ENCODE measurements around the gene DENND1B. TPM values are rescaled to one million over a fixed set of nuclear protein-coding genes. Genes with fewer than 3 reads are reported as not detected.
"Not testable (repeated sequence)": the region's sequence is repeated elsewhere in the genome, so short reads cannot be mapped to it uniquely, and the experiment has no call there.

Gene DENND1B
- total RNA-seq, 2 donors from 2014 or later, result 17.1 to 22.5 TPM

- ATAC-seq (no peak), DNase-seq (no peak)
- intact Hi-C loops (cut with DNase I), result no loop called here
Measured at GRCh38 chr1:197606168-197606845, 169.0 kb downstream of the DENND1B start.

GRCh38 chr1:197604302-197604701, 171.0 kb downstream of the DENND1B start:
- intact Hi-C loops (cut with DNase I), result no loop called here
- DNase-seq (no peak), ATAC-seq (no peak)

GRCh38 chr1:197600751-197601150, 174.5 kb downstream of the DENND1B start:
- DNase-seq, result no peak
- intact Hi-C loops (cut with DNase I), result no loop called here
- no peak for ATAC-seq

GRCh38 chr1:197599789-197600188, 175.5 kb downstream of the DENND1B start:
- DNase-seq, result no peak
- intact Hi-C loops (cut with DNase I), result no loop called here
- no peak for ATAC-seq

GRCh38 chr1:197598935-197599334, 176.3 kb downstream of the DENND1B start:
- no peak for DNase-seq
- intact Hi-C loops (cut with DNase I), result no loop called here
- ATAC-seq, result no peak

GRCh38 chr1:197595304-197595904, 179.9 kb downstream of the DENND1B start:
- no peak for ATAC-seq
- DNase-seq, result no peak
- intact Hi-C loops (cut with DNase I), result no loop called here

GRCh38 chr1:197590687-197591086, 184.6 kb downstream of the DENND1B start:
- no peak for ATAC-seq
- no peak for DNase-seq
- intact Hi-C loops (cut with DNase I), result no loop called here

- intact Hi-C loops (cut with DNase I), result no loop called here
- no peak for DNase-seq
- no peak for ATAC-seq
Measured at GRCh38 chr1:197585809-197586208, 189.5 kb downstream of the DENND1B start.

- ATAC-seq, result no peak
- no peak for DNase-seq
- intact Hi-C loops (cut with DNase I), result no loop called here
Measured at GRCh38 chr1:197577580-197577979, 197.7 kb downstream of the DENND1B start.

GRCh38 chr1:197575531-197575930, 199.7 kb downstream of the DENND1B start:
- ATAC-seq; DNase-seq; intact Hi-C loops (cut with DNase I): not testable (repeated sequence)

- no peak for ATAC-seq
- DNase-seq, result no peak
- intact Hi-C loops (cut with DNase I), result no loop called here
Measured at GRCh38 chr1:197572169-197572568, 203.1 kb downstream of the DENND1B start.

- DNase-seq (no peak), ATAC-seq (no peak)
- intact Hi-C loops (cut with DNase I), result no loop called here
Measured at GRCh38 chr1:197567442-197567841, 207.8 kb downstream of the DENND1B start.

GRCh38 chr1:197561041-197561440, 214.2 kb downstream of the DENND1B start:
- no peak for DNase-seq
- intact Hi-C loops (cut with DNase I), result no loop called here
- ATAC-seq, result no peak

GRCh38 chr1:197559655-197560054, 215.6 kb downstream of the DENND1B start:
- ATAC-seq (peak in 1 of 2 donors; percentile 27), DNase-seq (no peak)
- intact Hi-C loops (cut with DNase I), result no loop called here

GRCh38 chr1:197559244-197559643, 216.0 kb downstream of the DENND1B start:
- no peak for ATAC-seq
- intact Hi-C loops (cut with DNase I), result no loop called here
- no peak for DNase-seq

GRCh38 chr1:197557302-197557701, 218.0 kb downstream of the DENND1B start:
- DNase-seq (no peak), ATAC-seq (peak in 1 of 2 donors; percentile 76)
- intact Hi-C loops (cut with DNase I), result no loop called here

GRCh38 chr1:197553281-197553680, 222.0 kb downstream of the DENND1B start:
- DNase-seq (no peak), ATAC-seq (no peak)
- intact Hi-C loops (cut with DNase I), result no loop called here

GRCh38 chr1:197546989-197547388, 228.3 kb downstream of the DENND1B start:
- intact Hi-C loops (cut with DNase I), result no loop called here
- ATAC-seq, result no peak

GRCh38 chr1:197544553-197544952, 230.7 kb downstream of the DENND1B start:
- DNase-seq (no peak), ATAC-seq (no peak)
- intact Hi-C loops (cut with DNase I), result no loop called here

More at GRCh38 chr1:197546989-197547388, 228.3 kb downstream of the DENND1B start:
- no peak for DNase-seq

- intact Hi-C loops (cut with DNase I), result no loop called here
- no peak for DNase-seq
- ATAC-seq, result no peak
Measured at GRCh38 chr1:197544130-197544529, 231.2 kb downstream of the DENND1B start.

GRCh38 chr1:197541411-197541810, 233.9 kb downstream of the DENND1B start:
- DNase-seq (no peak), ATAC-seq (no peak)
- intact Hi-C loops (cut with DNase I), result no loop called here

All from left cardiac atrium (tissue), 4 donors.